Endothelial cell of umbilical vein (primary cell): ENCODE results near the gene CD84.

Experiments
- CTCF ChIP-seq, 2 donors: IDR thresholded peaks; 1 replicate in 1 of 2; 2 replicates in 1 of 2; pipeline ENCODE4 v1.5.1; 2011; ENCODE audit warnings: low read length in 2 of 2, mild to moderate bottlenecking in 2 of 2, moderate library complexity in 2 of 2, control low read depth in 1 of 2, inconsistent platforms in 1 of 2, low read depth in 1 of 2; ENCODE audit not compliant: insufficient read depth in 1 of 2; ENCODE audit errors: extremely low read depth in 1 of 2
- JUN ChIP-seq: IDR thresholded peaks from 2 replicates; pipeline ENCODE4 v1.6.1; 2011; ENCODE audit warnings: borderline replicate concordance, low read depth; ENCODE audit not compliant: insufficient read length, insufficient read depth
- MAX ChIP-seq: IDR thresholded peaks from 2 replicates; pipeline ENCODE4 v1.6.1; 2011; ENCODE audit not compliant: insufficient read depth, insufficient read length
- POLR2A ChIP-seq: IDR thresholded peaks from 2 replicates; pipeline ENCODE4 v1.6.1; 2012; ENCODE audit warnings: low read depth, mild to moderate bottlenecking, control low read depth, low read length
- POLR2AphosphoS5 ChIP-seq: IDR thresholded peaks from 2 replicates; pipeline ENCODE4 v1.6.1; 2012; ENCODE audit warnings: low read depth, mild to moderate bottlenecking, control low read depth, low read length, moderate library complexity; ENCODE audit not compliant: insufficient read depth

GRCh38 chr1:160540859-160541233 lies 38.5 kb downstream of the CD84 start:
- TF ChIP-seq POLR2A (no peak), CTCF (IDR thresholded peaks at IDR 0.05; ENCODE audit: extremely low read depth in 1 of 2, insufficient read depth in 1 of 2, low read depth in 1 of 2, low read length in 2 of 2) (no peak), POLR2AphosphoS5 (no peak), JUN (no peak), MAX (no peak)
